HEK293T (cell line): Measurements from ENCODE around the gene PSPC1.

ENCODE experiments used
- ARNT ChIP-seq: fragments of 450-650 bp; IDR thresholded peaks from 2 replicates; pipeline ENCODE4 v1.6.1; 2017; ENCODE audit warnings: mild to moderate bottlenecking
- BHLHE40 ChIP-seq: fragments of 450-650 bp; IDR thresholded peaks from 2 replicates; pipeline ENCODE4 v1.6.1; 2016; ENCODE audit warnings: mild to moderate bottlenecking, moderate library complexity, borderline replicate concordance
- CTBP1 ChIP-seq: fragments of 450-650 bp; IDR thresholded peaks from 2 replicates; pipeline ENCODE4 v1.6.1; 2016; ENCODE audit warnings: borderline replicate concordance
- ELF4 ChIP-seq: fragments of 450-650 bp; IDR thresholded peaks from 2 replicates; pipeline ENCODE4 v1.6.1; 2017; ENCODE audit warnings: antibody characterized with exemption
- FOXA1 ChIP-seq: fragments of 450-650 bp; IDR thresholded peaks from 2 replicates; pipeline ENCODE4 v1.6.1; 2016; ENCODE audit warnings: mild to moderate bottlenecking
- FOXK2 ChIP-seq: fragments of 450-650 bp; IDR thresholded peaks from 2 replicates; pipeline ENCODE4 v1.6.1; 2016; ENCODE audit warnings: mild to moderate bottlenecking
- FOXM1 ChIP-seq: fragments of 450-650 bp; IDR thresholded peaks from 2 replicates; pipeline ENCODE4 v1.6.1; 2017; ENCODE audit warnings: mild to moderate bottlenecking, borderline replicate concordance
- L3MBTL2 ChIP-seq: fragments of 450-650 bp; conservative IDR thresholded peaks from 2 replicates; pipeline ENCODE4 v1.6.1; 2016; ENCODE audit warnings: mild to moderate bottlenecking
- LEF1 ChIP-seq: fragments of 450-650 bp; IDR thresholded peaks from 2 replicates; pipeline ENCODE4 v1.6.1; 2017; ENCODE audit warnings: mild to moderate bottlenecking, borderline replicate concordance
- SP1 ChIP-seq: fragments of 450-650 bp; IDR thresholded peaks from 2 replicates; pipeline ENCODE4 v1.6.1; 2017
- SUZ12 ChIP-seq: fragments of 450-650 bp; IDR thresholded peaks from 2 replicates; pipeline ENCODE4 v1.6.1; 2016; ENCODE audit warnings: mild to moderate bottlenecking
- TARDBP ChIP-seq: fragments of 450-650 bp; IDR thresholded peaks from 2 replicates; pipeline ENCODE4 v1.6.1; 2016

- no peak for TF ChIP-seq SP1
- TF ChIP-seq FOXM1 = no peak
- TF ChIP-seq SUZ12 = no peak
- TF ChIP-seq ARNT = no peak
- no peak for TF ChIP-seq FOXK2
- no peak for TF ChIP-seq TARDBP
- TF ChIP-seq FOXA1 = no peak
- no peak for TF ChIP-seq LEF1
- TF ChIP-seq CTBP1 = no peak
- TF ChIP-seq L3MBTL2 = no peak
- TF ChIP-seq ELF4 = no peak
- no peak for TF ChIP-seq BHLHE40
Measured at GRCh38 chr13:19664481-19665230, 118.1 kb downstream of the PSPC1 start.
